Mucosa of stomach (tissue), 1 donor: Measurements from ENCODE around the gene EDNRB.

Experiments used
- H3K27me3 ChIP-seq: one replicate; pipeline ENCODE4 v1.7.0; 2013; ENCODE audit warnings: mild to moderate bottlenecking, low read length; ENCODE audit not compliant: control insufficient read depth, insufficient read depth
- H3K36me3 ChIP-seq: one replicate; pipeline ENCODE4 v1.7.0; 2013; ENCODE audit warnings: low read length; ENCODE audit not compliant: control insufficient read depth, insufficient read depth
- H3K4me1 ChIP-seq: one replicate; pipeline ENCODE4 v1.7.0; 2013; ENCODE audit warnings: mild to moderate bottlenecking, low read length; ENCODE audit not compliant: control insufficient read depth, insufficient read depth
- H3K4me3 ChIP-seq: one replicate; pipeline ENCODE4 v1.7.0; 2013; ENCODE audit warnings: low read length
- H3K9ac ChIP-seq: one replicate; pipeline ENCODE4 v1.7.0; 2013; ENCODE audit warnings: mild to moderate bottlenecking, low read length, moderate library complexity
- H3K9me3 ChIP-seq: one replicate; pipeline ENCODE4 v1.7.0; 2013; ENCODE audit warnings: mild to moderate bottlenecking, low read length, moderate library complexity; ENCODE audit not compliant: control insufficient read depth
- donor health status: Pancreatic carcinoma.

Gene EDNRB

DNA sequence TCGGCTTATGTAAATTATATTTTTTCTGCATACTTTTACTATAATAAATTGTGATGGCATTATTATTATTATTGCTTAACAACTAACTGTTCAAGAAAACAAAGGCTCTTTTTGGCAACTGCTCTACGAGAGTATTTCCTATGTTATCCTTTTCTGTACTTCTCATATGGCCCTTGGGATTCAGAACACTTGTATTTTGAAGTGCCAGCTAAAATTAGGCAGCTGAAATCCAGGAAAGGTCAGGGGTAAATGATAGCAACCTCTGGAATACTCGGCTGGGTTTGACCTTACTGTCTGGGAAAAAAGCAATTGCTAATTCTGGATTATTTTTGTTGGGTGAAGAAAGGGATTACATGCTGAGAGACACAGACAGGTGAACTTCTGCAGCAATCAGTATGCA lies 23.9 kb downstream of the EDNRB start:
- Histone ChIP-seq H3K4me3 (no peak overlapping the region), H3K27me3 (no peaks in the 10 kb centered on the region), H3K4me1 (no peaks in the 10 kb centered on the region), H3K36me3 (no peaks in the 10 kb centered on the region), H3K9ac (no peak overlapping the region), H3K9me3 (no peaks in the 10 kb centered on the region)

DNA sequence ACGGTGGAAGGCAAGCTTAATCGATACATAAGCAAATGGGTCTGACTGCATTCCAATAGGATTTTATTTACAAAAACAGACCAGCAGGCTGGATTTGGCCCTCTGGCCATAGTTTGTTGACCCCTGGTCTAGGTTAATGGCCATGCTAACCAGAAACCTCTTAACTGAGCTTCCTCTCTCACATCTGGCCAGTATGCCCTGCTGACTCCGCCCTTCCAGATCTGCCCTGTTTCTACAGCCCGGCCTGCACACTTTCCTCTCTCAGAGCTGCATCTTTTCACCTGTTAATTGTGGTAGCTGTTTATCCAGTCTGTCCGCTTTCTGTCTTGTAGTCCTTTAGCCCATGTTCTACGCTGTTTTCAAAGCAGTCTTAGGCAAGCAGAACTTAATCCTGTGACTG lies 25.6 kb downstream of the EDNRB start:
- no peaks in the 10 kb centered on the region for H3K27me3 ChIP-seq
- H3K4me1 ChIP-seq, result no peaks in the 10 kb centered on the region
- no peaks in the 10 kb centered on the region for H3K36me3 ChIP-seq
- H3K9me3 ChIP-seq, result no peaks in the 10 kb centered on the region
- no peak overlapping the region for H3K4me3 ChIP-seq
- H3K9ac ChIP-seq, result no peak overlapping the region

DNA sequence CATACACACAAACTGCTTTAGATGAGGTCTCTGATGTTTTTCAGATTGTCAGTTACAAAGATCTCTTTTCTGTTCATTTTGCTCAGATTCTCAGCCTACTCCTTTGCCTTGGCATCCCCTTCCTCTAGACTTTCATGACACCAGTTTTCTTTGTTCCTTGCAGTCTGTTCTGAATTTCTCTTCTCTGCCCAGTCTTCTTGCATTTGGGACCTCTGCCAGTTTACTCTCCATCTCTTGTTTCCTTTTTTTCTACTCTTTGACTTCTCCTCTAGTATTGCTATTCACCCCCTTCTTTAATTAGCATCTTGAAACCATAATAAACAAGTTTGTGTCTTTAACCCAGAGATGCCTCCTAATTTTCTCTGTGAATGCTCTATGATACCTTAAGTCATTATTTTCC lies 26.1 kb downstream of the EDNRB start:
- Histone ChIP-seq H3K27me3 (no peaks in the 10 kb centered on the region), H3K9me3 (no peaks in the 10 kb centered on the region), H3K4me1 (no peaks in the 10 kb centered on the region), H3K4me3 (no peak overlapping the region), H3K36me3 (no peaks in the 10 kb centered on the region), H3K9ac (no peak overlapping the region)

DNA sequence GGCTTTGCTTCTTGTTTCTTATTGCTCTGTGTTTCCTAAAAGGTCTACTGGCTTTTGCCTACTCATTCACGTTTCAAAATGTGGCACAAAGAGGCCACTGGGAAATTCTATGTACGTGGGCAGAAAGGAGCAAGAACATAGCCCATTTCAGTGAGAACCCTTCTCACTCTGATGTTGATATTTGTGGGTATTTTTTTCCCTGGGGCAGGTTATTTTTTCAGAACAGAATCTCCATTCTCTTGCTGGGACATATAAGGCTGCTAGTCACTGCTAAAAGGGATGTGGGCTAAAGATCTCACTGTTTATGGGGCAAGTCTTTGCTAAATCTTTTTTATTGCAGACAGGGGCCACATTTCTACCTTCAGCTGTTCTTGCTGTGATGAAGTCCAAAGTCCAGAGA lies 27.1 kb downstream of the EDNRB start:
- Histone ChIP-seq H3K9ac (no peak overlapping the region), H3K4me3 (no peak overlapping the region), H3K9me3 (no peaks in the 10 kb centered on the region), H3K27me3 (no peaks in the 10 kb centered on the region), H3K36me3 (no peaks in the 10 kb centered on the region), H3K4me1 (no peaks in the 10 kb centered on the region)

DNA sequence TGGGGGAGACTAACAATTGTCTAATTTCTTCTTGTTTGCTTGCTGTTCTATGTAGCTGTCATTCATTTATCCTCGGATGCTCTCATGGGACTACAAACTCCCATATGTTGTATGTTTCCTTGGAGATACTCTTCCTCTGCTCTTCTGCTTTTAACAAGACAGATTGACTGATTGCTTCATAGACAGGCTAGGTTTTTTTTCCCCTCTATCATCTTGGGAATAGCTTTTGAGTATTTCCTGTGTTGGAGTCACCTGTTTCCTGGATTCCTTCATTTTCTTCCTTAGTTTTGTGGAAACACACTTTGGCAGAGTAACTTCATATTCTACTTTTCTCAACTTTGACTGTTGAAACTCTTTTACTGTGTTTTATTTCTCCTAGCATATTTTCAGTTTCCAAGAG lies 27.6 kb downstream of the EDNRB start:
- Histone ChIP-seq H3K4me3 (no peak overlapping the region), H3K36me3 (no peaks in the 10 kb centered on the region), H3K27me3 (no peaks in the 10 kb centered on the region), H3K9ac (no peak overlapping the region), H3K9me3 (no peaks in the 10 kb centered on the region), H3K4me1 (no peaks in the 10 kb centered on the region)

DNA sequence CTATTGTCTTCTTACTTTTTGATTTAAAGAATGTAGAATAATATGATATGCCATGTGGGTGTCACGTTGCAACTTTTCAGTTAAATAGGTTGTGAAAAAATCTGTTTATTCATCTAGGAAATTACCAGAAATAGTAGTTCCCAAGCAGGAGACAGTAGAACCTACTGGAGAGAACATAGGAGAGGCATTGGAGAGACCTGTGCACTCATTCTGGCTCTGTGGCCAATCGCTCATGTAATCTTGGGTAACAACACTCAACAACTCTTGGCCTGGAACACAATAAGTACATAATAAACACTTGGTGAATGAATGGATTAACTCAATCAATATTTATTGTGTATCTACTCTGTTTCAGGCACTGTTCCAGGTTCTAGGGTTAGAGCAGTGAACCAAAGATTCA lies 35.3 kb downstream of the EDNRB start:
- H3K4me1 ChIP-seq, result no peaks in the 10 kb centered on the region
- H3K9me3 ChIP-seq, result no peaks in the 10 kb centered on the region
- no peak overlapping the region for H3K9ac ChIP-seq
- H3K36me3 ChIP-seq, result no peaks in the 10 kb centered on the region
- H3K27me3 ChIP-seq, result no peaks in the 10 kb centered on the region
- H3K4me3 ChIP-seq, result no peak overlapping the region

DNA sequence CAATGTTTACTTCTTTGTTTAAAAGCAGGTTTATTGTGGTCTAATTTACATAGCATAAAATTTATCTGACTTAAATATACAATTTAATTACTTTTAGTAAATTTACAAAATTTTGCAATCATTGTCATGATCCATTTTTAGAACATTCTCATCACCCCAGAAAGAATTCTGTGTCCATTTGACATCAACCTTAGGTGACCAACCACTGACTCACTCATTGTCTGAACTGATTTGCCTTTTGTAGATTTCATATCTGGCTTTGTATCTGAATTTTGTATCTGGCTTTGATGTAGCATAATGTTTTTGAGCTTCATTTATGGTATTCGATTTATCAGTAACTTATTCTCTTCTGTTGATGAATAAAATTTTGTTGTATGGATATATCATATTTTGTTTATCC lies 40.4 kb downstream of the EDNRB start:
- Histone ChIP-seq H3K4me3 (no peak overlapping the region), H3K9ac (no peak overlapping the region), H3K27me3 (no peaks in the 10 kb centered on the region), H3K36me3 (no peaks in the 10 kb centered on the region), H3K4me1 (no peaks in the 10 kb centered on the region), H3K9me3 (no peaks in the 10 kb centered on the region)

DNA sequence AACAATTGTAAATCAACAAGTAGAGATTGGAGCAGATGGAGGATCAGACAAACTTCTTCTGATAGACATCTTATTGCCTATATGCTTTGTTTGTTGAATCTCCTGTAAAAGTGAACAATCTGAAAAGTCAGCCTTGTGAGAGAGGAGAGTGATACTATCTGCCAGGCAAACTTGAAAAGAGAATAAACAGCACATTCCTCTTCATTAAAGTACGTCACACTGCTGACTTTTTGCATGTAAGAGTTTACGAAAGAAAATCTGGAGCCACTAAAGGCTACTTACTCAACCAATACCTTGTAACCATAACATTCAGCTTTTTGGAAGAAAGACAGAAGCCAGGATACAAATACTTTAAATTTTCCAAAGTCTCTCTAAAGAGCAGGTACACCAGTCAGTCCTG lies 42.5 kb downstream of the EDNRB start:
- no peak overlapping the region for H3K9ac ChIP-seq
- H3K36me3 ChIP-seq, result no peaks in the 10 kb centered on the region
- no peak overlapping the region for H3K4me3 ChIP-seq
- H3K9me3 ChIP-seq, result no peaks in the 10 kb centered on the region
- no peaks in the 10 kb centered on the region for H3K27me3 ChIP-seq
- H3K4me1 ChIP-seq, result no peaks in the 10 kb centered on the region

DNA sequence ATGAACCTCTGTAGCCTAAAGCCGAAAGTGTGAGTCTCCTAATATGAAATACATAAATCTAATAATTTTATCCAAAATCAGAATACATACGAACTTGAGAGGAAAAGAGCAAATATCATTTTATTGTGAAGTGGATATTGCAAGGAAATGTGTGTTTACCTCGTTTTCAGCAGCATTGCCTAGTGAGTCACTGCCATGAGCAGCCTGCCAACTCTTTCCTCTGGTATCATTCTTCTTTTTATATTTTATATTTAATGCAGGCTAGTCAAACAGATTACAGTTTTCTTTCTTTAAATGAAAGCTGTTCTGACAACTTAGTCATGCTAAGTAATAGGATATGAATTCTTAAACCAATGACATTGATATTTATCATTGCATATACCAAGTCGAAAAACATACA lies 44.2 kb downstream of the EDNRB start:
- Histone ChIP-seq H3K9ac (no peak overlapping the region), H3K4me3 (no peak overlapping the region), H3K36me3 (no peaks in the 10 kb centered on the region), H3K4me1 (no peaks in the 10 kb centered on the region), H3K9me3 (no peaks in the 10 kb centered on the region), H3K27me3 (no peaks in the 10 kb centered on the region)

DNA sequence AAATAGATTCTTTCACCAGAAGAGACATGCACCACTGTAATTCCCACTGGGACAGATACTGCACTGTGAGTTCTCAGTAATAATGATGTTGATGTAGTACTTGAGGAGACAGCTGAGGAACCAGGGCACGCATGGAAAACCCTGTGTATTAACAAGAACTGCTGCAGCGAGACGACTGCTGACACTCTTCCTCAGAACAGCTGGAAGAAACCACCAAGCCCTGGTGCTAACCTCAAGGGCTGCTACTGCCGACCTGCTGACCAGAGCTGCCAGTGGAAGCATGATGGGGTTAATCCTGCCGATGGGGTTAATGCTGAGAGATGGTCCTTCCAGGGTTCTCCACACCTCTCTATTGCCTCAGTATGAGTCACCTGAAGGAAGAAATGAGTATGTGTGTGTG lies 45.6 kb downstream of the EDNRB start:
- Histone ChIP-seq H3K36me3 (no peaks in the 10 kb centered on the region), H3K4me1 (no peaks in the 10 kb centered on the region), H3K9ac (no peak overlapping the region), H3K4me3 (no peak overlapping the region), H3K9me3 (no peaks in the 10 kb centered on the region), H3K27me3 (no peaks in the 10 kb centered on the region)

DNA sequence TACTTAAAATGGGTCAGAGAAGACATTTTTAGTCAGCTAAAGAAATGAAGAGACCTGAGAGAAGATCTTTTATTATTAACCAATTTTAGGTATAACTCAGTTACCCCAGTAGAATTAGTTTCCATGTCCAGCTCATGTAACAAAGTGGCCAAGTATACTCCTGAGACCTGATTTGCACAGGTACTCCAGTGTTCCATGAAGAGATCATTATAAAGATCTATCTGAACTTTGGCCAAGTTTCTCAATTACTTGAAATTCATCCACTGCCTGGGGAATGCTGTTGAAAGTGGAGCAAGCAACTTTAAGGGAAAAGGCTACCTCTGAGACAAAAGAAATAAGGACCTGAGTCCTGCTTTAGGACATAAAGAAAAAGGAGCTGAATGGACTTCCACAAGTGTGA lies 47.0 kb downstream of the EDNRB start:
- Histone ChIP-seq H3K9ac (no peak overlapping the region), H3K9me3 (no peaks in the 10 kb centered on the region), H3K4me3 (no peak overlapping the region), H3K4me1 (no peaks in the 10 kb centered on the region), H3K36me3 (no peaks in the 10 kb centered on the region), H3K27me3 (no peaks in the 10 kb centered on the region)

DNA sequence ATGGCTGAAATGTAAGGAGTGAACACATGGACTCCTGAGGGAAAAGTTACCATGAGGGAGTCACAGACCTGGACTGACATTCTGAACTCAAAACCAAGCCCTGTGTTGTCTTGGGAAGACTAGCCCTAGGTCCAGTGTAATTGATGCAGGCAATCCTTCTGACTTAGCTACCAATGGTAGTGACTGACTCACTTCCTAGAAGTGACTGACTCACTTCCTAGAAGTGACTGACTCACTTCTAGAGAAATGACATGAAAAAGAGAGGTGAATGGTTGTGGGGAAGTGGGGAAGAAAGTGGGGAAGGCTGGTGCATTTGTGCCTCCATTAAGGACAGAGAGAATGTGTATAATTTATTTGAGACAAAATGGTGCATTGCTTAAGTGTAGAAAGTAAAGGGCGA lies 49.9 kb downstream of the EDNRB start:
- no peaks in the 10 kb centered on the region for H3K36me3 ChIP-seq
- H3K27me3 ChIP-seq, result no peaks in the 10 kb centered on the region
- no peaks in the 10 kb centered on the region for H3K4me1 ChIP-seq
- H3K9me3 ChIP-seq, result no peaks in the 10 kb centered on the region
- H3K9ac ChIP-seq, result no peak overlapping the region
- no peak overlapping the region for H3K4me3 ChIP-seq

DNA sequence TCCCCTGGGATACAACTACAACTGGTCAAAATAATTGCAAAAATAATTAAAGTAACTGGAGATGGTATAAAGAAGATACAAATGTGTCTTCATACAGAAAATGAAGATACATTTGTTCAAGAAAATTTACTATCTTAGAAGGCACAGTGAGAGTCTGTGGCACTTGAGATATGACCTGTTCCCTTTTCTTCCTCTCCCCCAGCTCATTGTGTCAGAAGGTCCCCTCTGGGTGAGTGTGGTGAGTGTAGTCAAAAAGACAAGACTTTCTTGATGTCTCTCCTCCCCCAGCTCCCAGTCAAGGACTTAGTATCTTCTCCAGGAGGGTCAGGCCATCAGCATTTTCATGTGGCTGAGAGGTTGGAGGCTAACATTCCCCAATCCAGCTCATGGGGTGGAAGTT lies 51.7 kb downstream of the EDNRB start:
- H3K36me3 ChIP-seq, result no peaks in the 10 kb centered on the region
- H3K4me1 ChIP-seq, result no peaks in the 10 kb centered on the region
- H3K27me3 ChIP-seq, result no peaks in the 10 kb centered on the region
- H3K4me3 ChIP-seq, result no peak overlapping the region
- no peak overlapping the region for H3K9ac ChIP-seq
- no peaks in the 10 kb centered on the region for H3K9me3 ChIP-seq
